ENCODE data around the gene HM13.

GRCh38 chr20:31485450-31486339 is 28.5 kb upstream of the HM13 start:
- TF ChIP-seq CTCF (IDR thresholded peaks at IDR 0.05) = no peak
- TF ChIP-seq POLR2A (IDR thresholded peaks at IDR 0.05) = no peak

Measured in stomach (tissue), 4 donors.